IPS-18a (cell line): ENCODE results near the gene PPP1R16B.

Experiments used
- H3K27ac ChIP-seq: one replicate; pipeline ENCODE4 v1.5.1; 2013; ENCODE audit warnings: low read length
- H3K27me3 ChIP-seq: one replicate; pipeline ENCODE4 v1.6.1; 2013; ENCODE audit warnings: mild to moderate bottlenecking, low read length; ENCODE audit not compliant: control insufficient read depth, insufficient read depth
- H3K36me3 ChIP-seq: one replicate; pipeline ENCODE4 v1.6.1; 2013; ENCODE audit warnings: low read depth, low read length; ENCODE audit not compliant: control insufficient read depth
- H3K4me1 ChIP-seq: one replicate; pipeline ENCODE4 v1.6.1; 2013; ENCODE audit warnings: low read depth, low read length; ENCODE audit not compliant: control insufficient read depth
- H3K4me3 ChIP-seq: one replicate; pipeline ENCODE4 v1.5.1; 2013; ENCODE audit warnings: low read length
- H3K9ac ChIP-seq: one replicate; pipeline ENCODE4 v1.6.1; 2013; ENCODE audit warnings: mild to moderate bottlenecking, low read length, moderate library complexity
- H3K9me3 ChIP-seq: one replicate; pipeline ENCODE4 v1.6.1; 2013; ENCODE audit warnings: low read depth, low read length; ENCODE audit not compliant: control insufficient read depth

The PPP1R16B gene

DNA sequence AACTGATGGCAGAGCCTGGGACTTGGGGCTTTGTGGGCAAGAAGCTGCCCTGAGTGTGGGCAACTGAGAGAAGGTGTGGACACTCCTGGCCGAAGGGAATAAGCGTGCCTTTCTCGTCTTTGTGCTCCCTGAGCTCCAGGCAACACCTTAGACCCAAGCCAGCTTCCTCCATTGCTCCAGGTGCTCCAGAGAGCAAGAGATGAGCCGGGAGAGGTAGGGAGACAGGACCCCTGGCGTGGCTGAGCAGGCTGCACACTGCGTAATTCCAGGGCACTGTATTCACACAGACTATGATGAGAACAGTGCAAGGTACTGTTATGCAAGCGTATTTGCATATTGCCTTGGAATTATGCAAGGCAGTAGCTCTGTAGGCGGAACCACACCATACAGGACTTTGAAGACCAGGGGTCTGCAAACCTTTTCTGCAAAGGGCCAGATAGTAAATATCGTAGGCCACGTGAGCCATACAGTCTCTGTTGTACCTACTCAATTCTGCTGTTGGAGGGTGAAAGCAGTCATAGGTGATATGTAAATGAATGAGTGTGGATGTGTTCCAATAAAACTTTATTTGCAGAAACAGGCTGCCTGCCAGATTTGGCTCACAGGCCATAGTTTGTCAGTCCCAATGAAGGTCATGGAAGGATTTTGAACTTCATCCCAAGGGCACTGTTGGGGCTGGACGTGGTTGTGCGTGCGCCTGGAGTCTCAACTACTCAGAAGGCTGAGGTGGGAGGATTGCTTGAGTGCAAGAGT is 78.7 kb downstream of the PPP1R16B start:
- Histone ChIP-seq H3K4me1 (no peaks in the 10 kb centered on the region), H3K9ac (no peak overlapping the region), H3K36me3 (no peaks in the 10 kb centered on the region), H3K9me3 (no peaks in the 10 kb centered on the region), H3K27ac (no peak overlapping the region), H3K4me3 (no peak overlapping the region), H3K27me3 (no peaks in the 10 kb centered on the region)

- H3K36me3 ChIP-seq: no peaks in the 10 kb centered on the region
- H3K9ac ChIP-seq: no peak overlapping the region
These were observed 79.9 kb downstream of the PPP1R16B start for GRCh38 chr20:38885357-38885756.

DNA sequence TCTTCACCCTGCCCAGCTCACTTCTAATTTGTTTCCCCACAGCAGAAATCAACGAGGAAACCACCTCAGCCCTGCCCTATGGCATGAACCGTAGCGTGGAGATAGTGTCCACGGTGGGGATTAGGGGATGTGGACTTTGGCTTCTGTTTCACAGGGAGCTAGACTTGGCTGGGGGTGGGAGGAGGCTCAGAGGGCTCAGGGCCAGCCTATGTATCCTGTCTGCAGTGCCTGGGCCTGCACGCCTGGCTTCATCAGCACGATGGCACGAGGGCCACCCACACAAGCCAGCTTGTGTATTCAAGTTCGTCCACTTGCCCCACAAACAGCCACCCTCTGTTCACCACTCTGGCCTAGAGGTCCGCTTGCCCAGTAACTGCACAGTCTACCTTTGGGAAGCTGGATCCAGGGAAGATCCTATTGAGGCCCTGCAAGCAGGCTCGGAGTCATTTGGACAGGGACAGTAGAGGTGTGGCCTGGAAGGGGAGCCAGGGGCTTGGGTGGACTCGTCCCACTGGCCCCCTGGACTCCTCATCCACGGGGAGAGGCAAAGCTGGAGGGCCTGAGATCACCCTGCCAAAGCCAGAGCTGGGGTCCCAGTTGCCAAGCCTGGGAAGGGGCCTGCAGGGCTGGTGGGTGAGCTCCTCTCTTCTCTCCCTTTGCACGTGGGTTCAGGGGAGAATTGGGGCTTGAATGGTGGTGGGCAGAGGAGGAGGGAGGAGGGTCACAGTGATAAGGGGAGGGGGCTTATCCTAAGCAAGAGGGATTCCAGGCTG is 82.7 kb downstream of the PPP1R16B start:
- Histone ChIP-seq H3K27ac (no peak overlapping the region), H3K4me1 (peaks cover 5% of the 10 kb centered on the region), H3K36me3 (no peaks in the 10 kb centered on the region), H3K4me3 (no peak overlapping the region), H3K9me3 (no peaks in the 10 kb centered on the region), H3K27me3 (no peaks in the 10 kb centered on the region), H3K9ac (no peak overlapping the region)

More at GRCh38 chr20:38885357-38885756, 79.9 kb downstream of the PPP1R16B start:
- Histone ChIP-seq H3K4me3 (no peak overlapping the region), H3K4me1 (no peaks in the 10 kb centered on the region), H3K9me3 (no peaks in the 10 kb centered on the region), H3K27me3 (no peaks in the 10 kb centered on the region), H3K27ac (no peak overlapping the region)

DNA sequence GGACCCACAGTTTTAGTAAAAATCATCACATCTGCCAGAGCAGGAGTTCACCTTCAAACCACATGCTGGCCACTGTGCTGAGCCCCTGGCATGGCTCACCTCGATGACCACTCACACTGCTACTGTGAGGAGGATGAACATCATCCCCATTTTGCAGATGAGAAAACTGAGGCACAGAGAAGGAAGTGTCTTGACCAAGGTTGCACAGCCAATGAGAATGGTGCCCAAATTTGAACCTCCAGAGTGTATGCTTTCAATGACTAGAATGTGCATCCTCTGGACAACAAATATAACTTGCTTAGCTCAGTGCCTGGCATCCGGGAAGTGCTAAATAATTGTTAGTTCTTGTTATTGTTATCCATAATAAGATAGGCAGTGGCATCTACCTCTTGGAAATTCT is 83.6 kb downstream of the PPP1R16B start:
- Histone ChIP-seq H3K4me1 (peaks cover 10% of the 10 kb centered on the region), H3K36me3 (no peaks in the 10 kb centered on the region), H3K27me3 (no peaks in the 10 kb centered on the region), H3K9me3 (no peaks in the 10 kb centered on the region), H3K27ac (no peak overlapping the region), H3K4me3 (no peak overlapping the region), H3K9ac (no peak overlapping the region)

- no peak overlapping the region for H3K27ac ChIP-seq
- H3K9ac ChIP-seq: no peak overlapping the region
- H3K36me3 ChIP-seq: no peaks in the 10 kb centered on the region
- H3K4me1 ChIP-seq: peaks cover 10% of the 10 kb centered on the region
- no peak overlapping the region for H3K4me3 ChIP-seq
- H3K9me3 ChIP-seq: no peaks in the 10 kb centered on the region
- H3K27me3 ChIP-seq: no peaks in the 10 kb centered on the region
These were observed 84.4 kb downstream of the PPP1R16B start for GRCh38 chr20:38889792-38890496.

DNA sequence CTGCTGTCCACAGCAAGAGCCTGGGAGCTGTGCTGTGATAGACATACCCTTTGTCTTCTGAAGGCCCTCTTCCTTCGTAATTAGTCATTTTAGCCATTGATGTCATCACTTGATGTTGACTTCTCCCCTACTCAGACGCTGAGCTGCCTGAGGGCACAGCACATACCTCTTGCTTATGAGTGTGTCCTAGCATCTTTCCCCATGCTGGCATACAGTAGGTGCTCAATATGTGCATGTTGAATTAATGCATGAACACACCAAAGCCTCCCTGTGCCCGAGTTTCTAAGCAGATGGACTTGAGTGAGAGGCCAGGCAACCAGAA is 85.0 kb downstream of the PPP1R16B start:
- H3K36me3 ChIP-seq: no peaks in the 10 kb centered on the region
- peaks cover 10% of the 10 kb centered on the region for H3K4me1 ChIP-seq
- H3K27ac ChIP-seq: no peak overlapping the region
- no peaks in the 10 kb centered on the region for H3K27me3 ChIP-seq
- H3K9me3 ChIP-seq: no peaks in the 10 kb centered on the region
- no peak overlapping the region for H3K4me3 ChIP-seq
- no peak overlapping the region for H3K9ac ChIP-seq

DNA sequence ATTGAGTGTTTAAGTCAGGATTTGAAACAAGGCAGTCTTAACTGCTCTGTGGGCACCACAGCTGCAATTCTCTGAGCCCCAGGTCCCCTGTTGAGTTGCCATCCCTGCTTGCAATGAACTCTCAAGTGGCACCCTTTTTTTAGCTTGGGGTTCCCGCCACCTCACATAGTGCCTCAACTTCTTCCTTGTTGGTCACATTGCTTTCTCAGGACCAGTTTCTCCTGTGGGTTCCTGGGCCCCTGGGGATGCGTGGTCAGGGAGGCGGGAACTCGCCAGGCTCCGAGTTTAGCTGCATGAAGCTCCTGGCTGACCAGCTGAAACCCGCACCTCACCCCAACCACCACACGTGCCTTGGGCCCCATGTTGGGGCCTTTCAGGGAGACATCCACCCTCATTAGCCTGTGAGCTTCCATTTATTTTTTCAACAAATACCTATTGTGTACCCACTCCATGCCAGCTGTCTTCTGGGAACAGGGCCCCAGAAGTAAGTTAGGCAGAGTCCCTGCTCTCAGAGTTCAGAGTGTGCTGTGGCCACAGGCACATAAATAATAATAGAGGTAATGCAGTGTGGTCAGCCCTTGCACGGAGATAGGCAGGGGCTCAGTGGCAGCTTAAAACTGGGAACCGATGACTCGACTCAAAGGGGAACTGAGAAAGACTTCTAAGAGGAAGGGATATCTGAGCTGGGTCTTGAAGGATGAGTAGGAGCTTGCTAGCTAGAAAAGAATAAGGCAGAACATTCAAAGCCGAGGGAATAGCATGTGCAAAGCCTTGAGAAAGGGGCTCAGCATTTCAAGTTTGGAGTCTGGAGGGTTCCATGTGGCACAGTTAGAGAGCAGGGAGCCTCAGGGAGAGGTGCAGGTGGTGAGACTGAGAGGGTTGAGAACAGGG is 86.8 kb downstream of the PPP1R16B start:
- H3K9ac ChIP-seq: no peak overlapping the region
- H3K27me3 ChIP-seq: no peaks in the 10 kb centered on the region
- H3K27ac ChIP-seq: no peak overlapping the region
- peaks cover 10% of the 10 kb centered on the region for H3K4me1 ChIP-seq
- no peak overlapping the region for H3K4me3 ChIP-seq
- no peaks in the 10 kb centered on the region for H3K36me3 ChIP-seq
- no peaks in the 10 kb centered on the region for H3K9me3 ChIP-seq

GRCh38 chr20:38893056-38893564 is 87.6 kb downstream of the PPP1R16B start:
- Histone ChIP-seq H3K36me3 (no peaks in the 10 kb centered on the region), H3K27ac (no peak overlapping the region), H3K4me1 (peaks cover 10% of the 10 kb centered on the region), H3K9me3 (no peaks in the 10 kb centered on the region), H3K9ac (no peak overlapping the region), H3K4me3 (no peak overlapping the region), H3K27me3 (no peaks in the 10 kb centered on the region)

GRCh38 chr20:38893565-38894090 is 88.1 kb downstream of the PPP1R16B start:
- Histone ChIP-seq H3K9ac (no peak overlapping the region), H3K36me3 (no peaks in the 10 kb centered on the region), H3K9me3 (no peaks in the 10 kb centered on the region), H3K27me3 (no peaks in the 10 kb centered on the region), H3K27ac (no peak overlapping the region), H3K4me1 (peaks cover 10% of the 10 kb centered on the region), H3K4me3 (peak overlapping the region; percentile 42)

GRCh38 chr20:38894091-38894847 is 88.8 kb downstream of the PPP1R16B start:
- Histone ChIP-seq H3K4me3 (no peak overlapping the region), H3K9me3 (no peaks in the 10 kb centered on the region), H3K27me3 (no peaks in the 10 kb centered on the region), H3K27ac (no peak overlapping the region), H3K36me3 (no peaks in the 10 kb centered on the region), H3K9ac (no peak overlapping the region), H3K4me1 (peaks cover 10% of the 10 kb centered on the region)
